Prostate gland (tissue), 2 donors: ENCODE data around the gene GSG1L.

Source experiments
- POLR2AphosphoS5 ChIP-seq: sonication (generic); formaldehyde crosslinking; IDR thresholded peaks from one replicate; pipeline ENCODE4 v1.6.1; 2017; ENCODE audit warnings: antibody characterized with exemption
- TF ChIP-seq, protein P1 (sequence below), 4 experiments: fragments of 200-600 bp in 2 of 4; fragments of 450-650 bp in 2 of 4; sonication (generic) in 2 of 4; IDR thresholded peaks; 1 replicate in 3 of 4; 2 replicates in 1 of 4; pipeline ENCODE4 v1.5.1; 2016 to 2019; ENCODE audit warnings: antibody characterized with exemption in 4 of 4, mild to moderate bottlenecking in 2 of 4, moderate library complexity in 2 of 4

DNA sequence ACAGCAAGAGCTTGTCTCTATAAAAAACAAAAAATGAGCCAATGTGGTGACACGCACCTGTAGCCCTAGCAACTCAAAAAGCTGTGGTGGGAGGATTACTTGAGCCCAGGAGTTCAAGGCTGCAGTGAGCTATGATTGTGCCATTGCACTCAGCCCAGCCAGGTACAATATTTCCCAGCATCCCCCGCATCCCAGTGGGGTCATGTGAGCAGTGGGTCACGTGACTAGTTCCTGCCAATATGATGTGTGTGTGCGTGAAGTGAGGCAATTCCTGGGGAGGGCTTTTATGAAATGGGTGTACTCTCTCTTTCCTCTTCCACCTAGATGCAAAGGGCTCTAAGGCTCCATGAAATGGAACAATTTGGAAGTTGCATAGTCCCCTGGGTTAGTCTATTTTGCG lies 81.3 kb downstream of the GSG1L start:
- TF ChIP-seq, protein P1, sequence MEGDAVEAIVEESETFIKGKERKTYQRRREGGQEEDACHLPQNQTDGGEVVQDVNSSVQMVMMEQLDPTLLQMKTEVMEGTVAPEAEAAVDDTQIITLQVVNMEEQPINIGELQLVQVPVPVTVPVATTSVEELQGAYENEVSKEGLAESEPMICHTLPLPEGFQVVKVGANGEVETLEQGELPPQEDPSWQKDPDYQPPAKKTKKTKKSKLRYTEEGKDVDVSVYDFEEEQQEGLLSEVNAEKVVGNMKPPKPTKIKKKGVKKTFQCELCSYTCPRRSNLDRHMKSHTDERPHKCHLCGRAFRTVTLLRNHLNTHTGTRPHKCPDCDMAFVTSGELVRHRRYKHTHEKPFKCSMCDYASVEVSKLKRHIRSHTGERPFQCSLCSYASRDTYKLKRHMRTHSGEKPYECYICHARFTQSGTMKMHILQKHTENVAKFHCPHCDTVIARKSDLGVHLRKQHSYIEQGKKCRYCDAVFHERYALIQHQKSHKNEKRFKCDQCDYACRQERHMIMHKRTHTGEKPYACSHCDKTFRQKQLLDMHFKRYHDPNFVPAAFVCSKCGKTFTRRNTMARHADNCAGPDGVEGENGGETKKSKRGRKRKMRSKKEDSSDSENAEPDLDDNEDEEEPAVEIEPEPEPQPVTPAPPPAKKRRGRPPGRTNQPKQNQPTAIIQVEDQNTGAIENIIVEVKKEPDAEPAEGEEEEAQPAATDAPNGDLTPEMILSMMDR (IDR thresholded peaks at IDR 0.05) = no peak
- TF ChIP-seq POLR2AphosphoS5 = no peak
